BLaER1 (cell line): Measurements from ENCODE around the gene HSD17B4.
"Not testable (repeated sequence)": the region's sequence is repeated elsewhere in the genome, so short reads cannot be mapped to it uniquely, and the experiment has no call there.

ENCODE experiments used
- H3K27ac ChIP-seq: shearing (Covaris generic); formaldehyde crosslinking; 2 replicates; pipeline ENCODE4 v1.8.1; 2022
- H3K27me3 ChIP-seq: shearing (Covaris generic); formaldehyde crosslinking; 2 replicates; pipeline ENCODE4 v1.8.1; 2022
- H3K36me3 ChIP-seq: shearing (Covaris generic); formaldehyde crosslinking; 2 replicates; pipeline ENCODE4 v1.8.1; 2022
- H3K4me1 ChIP-seq: shearing (Covaris generic); formaldehyde crosslinking; 2 replicates; pipeline ENCODE4 v1.8.1; 2022
- H3K4me2 ChIP-seq: shearing (Covaris generic); formaldehyde crosslinking; 2 replicates; pipeline ENCODE4 v1.8.1; 2022
- H3K4me3 ChIP-seq: shearing (Covaris generic); formaldehyde crosslinking; 2 replicates; pipeline ENCODE4 v1.8.1; 2022
- H3K9ac ChIP-seq: shearing (Covaris generic); formaldehyde crosslinking; 2 replicates; pipeline ENCODE4 v1.8.1; 2022
- H3K9me3 ChIP-seq: shearing (Covaris generic); formaldehyde crosslinking; 2 replicates; pipeline ENCODE4 v1.8.1; 2022
- H4K20me1 ChIP-seq: shearing (Covaris generic); formaldehyde crosslinking; 2 replicates; pipeline ENCODE4 v1.8.1; 2022
- Cebpa-rat ChIP-seq: shearing (Covaris generic); IDR thresholded peaks from 2 replicates; pipeline ENCODE4 v1.8.1; 2022

HSD17B4 gene

GRCh38 chr5:119412279-119413227, 39.7 kb upstream of the HSD17B4 start:
- H3K27me3 ChIP-seq: no peaks in the 10 kb centered on the region
- H3K4me3 ChIP-seq: peak overlapping the region; percentile 60; the same call in 1 of the 2 replicates
- H3K4me1 ChIP-seq: peaks cover 10% of the 10 kb centered on the region; the same call in 1 of the 2 replicates
- no peak overlapping the region for H3K27ac ChIP-seq
- H3K4me2 ChIP-seq: peak overlapping the region; percentile 62
- H3K36me3 ChIP-seq: no peaks in the 10 kb centered on the region
- no peaks in the 10 kb centered on the region for H4K20me1 ChIP-seq
- TF ChIP-seq Cebpa-rat: no peak
- H3K9me3 ChIP-seq: no peaks in the 10 kb centered on the region
- no peak overlapping the region; the same call in 1 of the 2 replicates for H3K9ac ChIP-seq

DNA sequence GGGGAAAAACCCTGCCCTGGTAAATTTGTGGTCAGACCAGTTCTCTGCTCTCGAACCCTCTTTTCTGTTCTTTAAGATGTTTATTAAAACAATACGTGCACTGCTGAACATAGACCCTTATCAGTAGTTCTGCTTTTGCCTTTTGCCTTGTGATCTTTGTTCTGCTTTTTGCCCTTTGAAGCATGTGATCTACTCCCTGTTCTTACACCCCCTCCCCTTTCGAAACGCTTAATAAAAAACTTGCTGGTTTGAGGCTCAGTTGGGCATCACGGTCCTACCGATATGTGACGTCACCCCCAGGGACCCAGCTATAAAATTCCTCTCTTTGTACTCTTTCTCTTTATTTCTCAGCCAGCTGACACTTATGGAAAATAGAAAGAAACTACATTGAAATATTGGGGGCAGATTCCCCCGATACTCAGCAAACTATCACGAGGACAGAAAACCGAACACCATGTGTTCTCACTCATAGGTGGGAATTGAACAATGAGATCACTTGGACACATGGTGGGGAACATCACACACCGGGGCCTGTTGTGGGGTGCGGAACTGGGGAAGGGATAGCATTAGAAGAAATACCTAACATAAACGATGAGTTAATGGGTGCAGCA, 38.1 kb upstream of the HSD17B4 start:
- H3K27me3 ChIP-seq, H3K36me3 ChIP-seq, H3K4me3 ChIP-seq, H3K27ac ChIP-seq, H3K9me3 ChIP-seq, H3K9ac ChIP-seq, H4K20me1 ChIP-seq: not testable (repeated sequence)
- peaks cover 18% of the 10 kb centered on the region for H3K4me1 ChIP-seq
- peak overlapping the region; percentile 30 for H3K4me2 ChIP-seq

DNA sequence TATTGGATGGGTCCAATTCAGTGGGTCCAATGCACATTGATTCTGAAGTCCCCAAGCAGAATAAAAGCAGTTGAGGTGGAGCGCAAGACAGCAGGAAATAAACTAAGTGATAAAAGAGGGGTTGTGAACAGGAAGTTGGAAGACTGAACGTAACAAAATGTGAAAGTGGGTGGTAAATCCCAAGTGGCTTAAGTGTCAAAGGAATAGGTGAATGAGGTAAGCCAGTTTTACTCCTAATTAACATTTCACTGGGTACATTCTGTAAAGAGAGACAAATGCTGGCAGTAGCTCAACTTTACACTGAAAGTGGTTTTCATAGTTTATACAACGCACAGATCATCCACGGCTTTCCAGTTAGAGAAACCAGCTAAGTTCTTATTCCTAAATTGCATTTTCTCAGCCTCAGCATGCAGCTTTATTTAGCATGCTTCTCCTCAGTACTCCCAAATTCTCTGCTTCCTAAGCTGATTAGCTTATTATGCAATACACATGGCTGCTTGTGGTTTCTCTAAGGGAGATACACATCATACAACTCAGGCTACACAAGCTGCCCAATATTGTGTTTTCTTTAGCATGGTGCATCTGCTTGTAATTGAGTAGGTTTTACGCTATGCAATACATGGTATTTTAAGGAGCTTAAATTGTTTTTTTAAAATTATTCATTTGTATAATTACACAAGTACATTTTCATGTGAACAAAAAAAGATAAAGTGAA, 34.2 kb upstream of the HSD17B4 start:
- peaks cover 18% of the 10 kb centered on the region for H3K4me1 ChIP-seq
- H3K4me3 ChIP-seq: no peak overlapping the region
- H3K27me3 ChIP-seq: no peaks in the 10 kb centered on the region
- H3K9ac ChIP-seq: no peak overlapping the region
- H3K27ac ChIP-seq: no peak overlapping the region
- no peaks in the 10 kb centered on the region for H4K20me1 ChIP-seq
- H3K4me2 ChIP-seq: peak overlapping the region; percentile 20
- no peak for TF ChIP-seq Cebpa-rat
- no peaks in the 10 kb centered on the region for H3K36me3 ChIP-seq
- H3K9me3 ChIP-seq: no peaks in the 10 kb centered on the region

GRCh38 chr5:119418606-119419100, 33.6 kb upstream of the HSD17B4 start:
- TF ChIP-seq Cebpa-rat: no peak
- Histone ChIP-seq H3K9me3 (no peaks in the 10 kb centered on the region), H3K27me3 (no peaks in the 10 kb centered on the region), H3K4me2 (no peak overlapping the region), H4K20me1 (no peaks in the 10 kb centered on the region), H3K4me1 (peaks cover 18% of the 10 kb centered on the region), H3K4me3 (no peak overlapping the region), H3K9ac (no peak overlapping the region), H3K27ac (no peak overlapping the region), H3K36me3 (no peaks in the 10 kb centered on the region)

DNA sequence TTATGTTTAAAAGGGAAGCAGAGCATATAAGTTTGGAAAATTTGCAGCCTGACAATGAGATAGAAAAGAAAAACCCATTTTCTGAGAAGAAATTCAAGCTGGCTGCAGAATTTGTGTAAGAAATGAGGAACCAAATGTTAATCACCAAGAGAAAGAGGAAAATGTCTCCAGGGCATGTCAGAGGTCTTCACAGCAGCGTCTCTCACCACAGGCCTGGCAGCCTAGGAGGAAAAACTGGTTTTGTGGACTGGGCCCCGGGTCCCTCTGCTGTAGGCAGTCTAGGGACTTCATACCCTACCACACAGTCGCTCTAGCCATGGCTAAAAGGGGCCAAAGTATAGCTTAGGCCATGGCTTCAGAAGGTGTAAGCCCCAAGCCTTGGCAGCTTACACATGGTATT, 32.1 kb upstream of the HSD17B4 start:
- Histone ChIP-seq H4K20me1 (no peaks in the 10 kb centered on the region), H3K4me1 (peaks cover 10% of the 10 kb centered on the region), H3K4me2 (no peak overlapping the region), H3K27ac (no peak overlapping the region), H3K27me3 (no peaks in the 10 kb centered on the region), H3K36me3 (no peaks in the 10 kb centered on the region), H3K9ac (no peak overlapping the region), H3K9me3 (no peaks in the 10 kb centered on the region), H3K4me3 (no peak overlapping the region)
- TF ChIP-seq Cebpa-rat: no peak

GRCh38 chr5:119426057-119426456, 26.2 kb upstream of the HSD17B4 start:
- no peak for TF ChIP-seq Cebpa-rat
- no peaks in the 10 kb centered on the region for H4K20me1 ChIP-seq
- no peak overlapping the region for H3K27ac ChIP-seq
- H3K4me2 ChIP-seq: no peak overlapping the region
- H3K36me3 ChIP-seq: no peaks in the 10 kb centered on the region
- H3K4me3 ChIP-seq: no peak overlapping the region
- H3K9ac ChIP-seq: no peak overlapping the region
- H3K4me1 ChIP-seq: peaks cover 6% of the 10 kb centered on the region; the same call in 1 of the 2 replicates
- no peaks in the 10 kb centered on the region for H3K27me3 ChIP-seq
- H3K9me3 ChIP-seq: no peaks in the 10 kb centered on the region

DNA sequence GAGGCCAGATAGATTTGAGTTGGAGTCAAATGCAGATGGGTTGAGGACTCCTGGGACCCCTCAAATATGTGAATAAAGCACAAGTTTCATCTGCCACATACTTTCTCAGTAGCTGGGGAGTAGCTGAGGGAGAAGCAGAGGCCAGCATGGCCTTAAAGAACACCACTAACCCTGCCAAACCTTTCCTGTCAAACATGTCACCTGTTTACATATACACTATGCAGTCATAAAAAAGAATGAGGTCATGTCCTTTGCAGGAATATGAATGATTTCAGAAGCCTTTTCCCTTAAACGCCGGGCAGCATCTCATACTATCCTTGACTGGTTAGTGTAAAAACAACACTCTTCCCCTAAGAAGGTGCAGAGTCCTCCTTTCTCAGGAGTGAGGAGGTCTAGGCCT, 25.2 kb upstream of the HSD17B4 start:
- no peak overlapping the region for H3K27ac ChIP-seq
- 0 out of 2 replicates have a peak, but pooled peaks cover under 1% of the 10 kb centered on the region for H3K9me3 ChIP-seq
- no peaks in the 10 kb centered on the region for H4K20me1 ChIP-seq
- no peaks in the 10 kb centered on the region for H3K36me3 ChIP-seq
- no peak for TF ChIP-seq Cebpa-rat
- no peak overlapping the region for H3K9ac ChIP-seq
- H3K4me3 ChIP-seq: no peak overlapping the region
- H3K27me3 ChIP-seq: no peaks in the 10 kb centered on the region
- peaks cover 6% of the 10 kb centered on the region; the same call in 1 of the 2 replicates for H3K4me1 ChIP-seq
- no peak overlapping the region for H3K4me2 ChIP-seq

GRCh38 chr5:119427596-119427995, 24.7 kb upstream of the HSD17B4 start:
- H3K9ac ChIP-seq, H3K27ac ChIP-seq, H3K4me2 ChIP-seq, H4K20me1 ChIP-seq, H3K9me3 ChIP-seq, H3K27me3 ChIP-seq, H3K36me3 ChIP-seq, H3K4me1 ChIP-seq, H3K4me3 ChIP-seq: not testable (repeated sequence)

DNA sequence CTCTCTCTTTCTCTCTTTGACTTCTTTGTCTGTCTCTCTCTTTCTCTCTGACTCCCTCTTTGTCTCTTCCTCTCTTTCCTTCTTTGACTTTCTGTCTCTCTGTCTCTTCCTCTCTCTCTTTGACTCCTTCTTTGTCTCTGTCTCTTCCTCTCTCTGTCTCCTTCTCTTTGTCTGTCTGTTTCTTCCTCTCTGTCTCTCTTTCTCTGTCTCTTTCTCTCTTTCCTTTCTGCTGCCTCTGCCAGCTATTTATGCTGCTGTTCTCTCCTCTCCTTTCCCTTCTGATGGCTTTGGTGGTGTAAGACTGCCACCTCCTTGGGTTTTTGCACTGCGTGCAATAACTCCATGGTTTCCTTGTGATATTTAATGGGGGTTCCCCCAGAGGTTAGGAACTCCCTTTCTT, 24.1 kb upstream of the HSD17B4 start:
- not testable (repeated sequence) for H3K27ac ChIP-seq, H3K4me2 ChIP-seq

DNA sequence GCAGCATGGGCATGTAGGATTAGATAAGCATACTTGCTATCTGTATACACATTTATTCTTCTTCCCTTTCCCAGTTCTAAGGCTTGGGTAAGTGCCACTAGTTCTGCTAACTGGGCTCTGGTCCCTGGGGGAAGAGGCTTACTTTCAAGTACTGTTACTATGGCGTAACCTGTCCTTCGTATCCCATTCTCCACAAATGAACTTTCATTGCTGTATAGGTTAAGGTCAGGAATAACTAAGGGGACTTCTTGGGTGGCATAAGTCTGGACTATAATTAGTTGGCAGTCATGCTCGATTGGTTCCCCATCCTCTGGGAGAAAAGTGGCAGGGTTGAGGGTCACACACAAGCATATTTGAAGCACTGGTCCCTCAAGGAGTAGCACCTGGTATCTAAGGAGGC, 23.7 kb upstream of the HSD17B4 start:
- H3K4me1 ChIP-seq, H4K20me1 ChIP-seq: not testable (repeated sequence)

More for the DNA sequence above, 24.1 kb upstream of the HSD17B4 start:
- not testable (repeated sequence) for H4K20me1 ChIP-seq, H3K9ac ChIP-seq, H3K9me3 ChIP-seq, H3K27me3 ChIP-seq, H3K4me1 ChIP-seq, H3K4me3 ChIP-seq, H3K36me3 ChIP-seq

GRCh38 chr5:119432674-119433237, 19.5 kb upstream of the HSD17B4 start:
- not testable (repeated sequence) for H3K9ac ChIP-seq, H3K4me1 ChIP-seq, H3K4me2 ChIP-seq, H4K20me1 ChIP-seq, H3K36me3 ChIP-seq, H3K4me3 ChIP-seq, H3K27me3 ChIP-seq, H3K27ac ChIP-seq
- peaks cover 32% of the 10 kb centered on the region for H3K9me3 ChIP-seq

More for the DNA sequence above, 23.7 kb upstream of the HSD17B4 start:
- not testable (repeated sequence) for H3K4me3 ChIP-seq, H3K9ac ChIP-seq, H3K9me3 ChIP-seq, H3K36me3 ChIP-seq, H3K4me2 ChIP-seq, H3K27me3 ChIP-seq, H3K27ac ChIP-seq
